GM21786 (cell line): ENCODE data around the gene SH3RF1.
"Not testable (repeated sequence)": the region's sequence is repeated elsewhere in the genome, so short reads cannot be mapped to it uniquely, and the experiment has no call there.

ENCODE experiments used
- ATAC-seq: cut with Tn5 transposase; IDR thresholded peaks from one replicate; pipeline ENCODE4 v1.9.1; 2021; ENCODE audit not compliant: unreplicated experiment

The SH3RF1 gene

GRCh38 chr4:169277838-169278237, 7.1 kb upstream of the SH3RF1 start:
- ATAC-seq: not testable (repeated sequence)

- ATAC-seq: no peak
These were observed 4.4 kb upstream of the SH3RF1 start for GRCh38 chr4:169275180-169275579.

GRCh38 chr4:169274033-169274432, 3.3 kb upstream of the SH3RF1 start:
- no peak for ATAC-seq

- ATAC-seq: no peak
These were observed 1.6 kb upstream of the SH3RF1 start for GRCh38 chr4:169272265-169272886.

- no peak for ATAC-seq
These were observed 894 bp upstream of the SH3RF1 start for GRCh38 chr4:169271692-169272007.

GRCh38 chr4:169269916-169270809, 593 bp downstream of the SH3RF1 start:
- peak; percentile 42 for ATAC-seq

- no peak for ATAC-seq
These were observed 1.6 kb downstream of the SH3RF1 start for GRCh38 chr4:169268951-169269760.

- ATAC-seq: no peak
These were observed 3.7 kb downstream of the SH3RF1 start for GRCh38 chr4:169267070-169267469.

GRCh38 chr4:169266661-169267060, 4.1 kb downstream of the SH3RF1 start:
- ATAC-seq: no peak

GRCh38 chr4:169266081-169266480, 4.7 kb downstream of the SH3RF1 start:
- no peak for ATAC-seq

GRCh38 chr4:169263791-169264392, 6.9 kb downstream of the SH3RF1 start:
- ATAC-seq: no peak

GRCh38 chr4:169260217-169260866, 10.4 kb downstream of the SH3RF1 start:
- no peak for ATAC-seq

GRCh38 chr4:169259271-169259670, 11.5 kb downstream of the SH3RF1 start:
- no peak for ATAC-seq

- no peak for ATAC-seq
These were observed 12.6 kb downstream of the SH3RF1 start for GRCh38 chr4:169258141-169258540.

GRCh38 chr4:169256856-169257761, 13.6 kb downstream of the SH3RF1 start:
- no peak for ATAC-seq

GRCh38 chr4:169256101-169256612, 14.6 kb downstream of the SH3RF1 start:
- no peak for ATAC-seq

- no peak for ATAC-seq
These were observed 16.2 kb downstream of the SH3RF1 start for GRCh38 chr4:169254546-169254983.

GRCh38 chr4:169253904-169254303, 16.9 kb downstream of the SH3RF1 start:
- ATAC-seq: no peak

GRCh38 chr4:169253113-169253671, 17.6 kb downstream of the SH3RF1 start:
- ATAC-seq: no peak
